Panc1 (cell line): Measurements from ENCODE around the gene ELF4. TPM values are rescaled to one million over a fixed set of nuclear protein-coding genes. Genes with fewer than 3 reads are reported as not detected.

Experiments
- ATAC-seq: fragments of 200-7000 bp; cut with Tn5 transposase; 2 replicates; pipeline ENCODE4 v1.9.1; 2020; ENCODE audit warnings: mild to moderate bottlenecking, moderate library complexity
- Bru-seq: library from RNA; stranded (reverse); fragments of 400-500 nt; gene quantifications from one replicate; lab custom pipeline; 2021; lab: Mats Ljungman, UMichigan
- BruChase-seq, 2 experiments: library from RNA; stranded (reverse); fragments of 400-500 nt; gene quantifications; one replicate each; lab custom pipeline; 2021; lab: Mats Ljungman, UMichigan
- BruUV-seq: library from RNA; stranded (reverse); fragments of 400-500 nt; replicated peaks from 2 replicates; lab custom pipeline; 2021; lab: Mats Ljungman, UMichigan
- CTCF ChIA-PET: fragments of 300-600 bp; sonication (Branson Sonifier 250); formaldehyde crosslinking; loops from one replicate; lab custom pipeline; 2022; ENCODE audit warnings: antibody characterized with exemption; lab: Charles Lee
- POLR2A ChIA-PET: fragments of 300-600 bp; sonication (Branson Sonifier 250); formaldehyde crosslinking; loops from one replicate; lab custom pipeline; 2022; ENCODE audit warnings: antibody characterized with exemption; lab: Charles Lee
- DNase-seq: peaks from one replicate; pipeline ENCODE4 v3.0.0-alpha.2; 2010; ENCODE audit warnings: low read depth, low spot score
- H3K27ac ChIP-seq: 2 replicates; pipeline ENCODE4 v1.5.1; 2011; ENCODE audit warnings: mild to moderate bottlenecking, low read length, inconsistent platforms
- H3K27me3 ChIP-seq: fragments of 200-500 bp; sonication (Bioruptor generic); 2 replicates; pipeline ENCODE4 v1.6.0; 2014; ENCODE audit warnings: low read length, inconsistent platforms; ENCODE audit not compliant: control insufficient read depth, insufficient read depth
- H3K36me3 ChIP-seq: fragments of 200-500 bp; sonication (Bioruptor generic); 2 replicates; pipeline ENCODE4 v1.5.1; 2014; ENCODE audit warnings: inconsistent platforms, mild to moderate bottlenecking, low read length, moderate library complexity; ENCODE audit not compliant: control insufficient read depth, insufficient read depth
- H3K4me1 ChIP-seq: 2 replicates; pipeline ENCODE4 v1.5.1; 2011; ENCODE audit warnings: inconsistent platforms, mild to moderate bottlenecking, low read length, moderate library complexity; ENCODE audit not compliant: control insufficient read depth, insufficient read depth
- H3K4me3 ChIP-seq, 2 experiments: 2 replicates each; pipeline ENCODE4 v1.5.1; 2011 to 2012; ENCODE audit warnings: low read depth in 2 of 2, low read length in 2 of 2, mild to moderate bottlenecking in 2 of 2, inconsistent platforms in 1 of 2, moderate library complexity in 1 of 2
- H3K9me3 ChIP-seq: fragments of 200-500 bp; sonication (Bioruptor generic); 2 replicates; pipeline ENCODE4 v1.5.1; 2014; ENCODE audit warnings: low read depth, mild to moderate bottlenecking, inconsistent platforms, low read length, moderate library complexity; ENCODE audit not compliant: control insufficient read depth, insufficient read depth
- CTCF ChIP-seq: fragments of 450-650 bp; IDR thresholded peaks from 2 replicates; pipeline ENCODE4 v1.5.1; 2017; ENCODE audit warnings: mild to moderate bottlenecking
- POLR2AphosphoS5 ChIP-seq: IDR thresholded peaks from 2 replicates; pipeline ENCODE4 v1.6.1; 2012; ENCODE audit warnings: mild to moderate bottlenecking, low read depth, low read length, moderate library complexity
- REST ChIP-seq, 2 experiments: IDR thresholded peaks; 2 replicates each; pipeline ENCODE4 v1.6.1; 2011 to 2012; ENCODE audit warnings: low read depth in 2 of 2, control low read depth in 1 of 2, low read length in 1 of 2, mild to moderate bottlenecking in 1 of 2, moderate library complexity in 1 of 2; ENCODE audit not compliant: insufficient read depth in 1 of 2
- SIN3A ChIP-seq: IDR thresholded peaks from 2 replicates; pipeline ENCODE4 v1.6.1; 2012; ENCODE audit warnings: low read depth, mild to moderate bottlenecking, low read length, moderate library complexity, borderline replicate concordance; ENCODE audit not compliant: insufficient read depth
- TCF7L2 ChIP-seq: IDR thresholded peaks from 2 replicates; pipeline ENCODE4 v1.6.1; 2011; ENCODE audit warnings: mild to moderate bottlenecking, low read depth, low read length, inconsistent platforms
- in situ Hi-C: cut with HindIII; loops from 2 replicates; pipeline ENCODE4 v1.10.0; 2016; ENCODE audit warnings: low sequenced_read_pairs, low pct_unique_long_range_greater_than_20kb
- intact Hi-C: fragments of 100-400 bp; cut with micrococcal nuclease; formaldehyde crosslinking; loops from one replicate; pipeline ENCODE4 v1.10.0; 2022; ENCODE audit not compliant: unreplicated experiment
- long read RNA-seq: library from polyadenylated mRNA; unstranded; transcript quantifications from one replicate; pipeline ENCODE4 v2.0.0, GENCODE V29; 2021; ENCODE audit not compliant: unreplicated experiment
- polyA plus RNA-seq: library from polyadenylated mRNA; unstranded; fragments of >200 nt; gene quantifications from one replicate; pipeline ENCODE4 v1.2.1, GENCODE V29; 2012; ENCODE audit warnings: missing spikeins; ENCODE audit not compliant: insufficient read length
- total RNA-seq: library from RNA; stranded (reverse); gene quantifications from one replicate; pipeline ENCODE4 v1.2.1, GENCODE V29; 2021; ENCODE audit not compliant: unreplicated experiment

ELF4 gene
- total RNA-seq (48.0 TPM), Bru-seq, nascent RNA (percentile 80 among the genes with signal in this experiment), BruChase-seq, experiment 1, labeled RNA remaining after a 2-hour chase (percentile 84 among the genes with signal in this experiment), BruChase-seq, experiment 2, labeled RNA remaining after a 6-hour chase (percentile 87 among the genes with signal in this experiment)
- 28.7 TPM for polyA plus RNA-seq
- long read RNA-seq, full-length matches to known transcripts, result 12 of 76 reads
- long read RNA-seq, partial matches to known transcripts, result 20 of 76 reads
- long read RNA-seq, other reads (novel, unspliced or antisense), result 44 of 76 reads

- in situ Hi-C loops, result no loop called here
- no peaks in the 10 kb centered on the region for H3K36me3 ChIP-seq
- H3K4me3 ChIP-seq, result peak within 1 kb of the TSS; percentile 67 to 77
- ChIA-PET POLR2A (interaction anchor here (0.5 kb wide), 1 partner anchor 34 kb away, joined by 5 read pairs; no protein-coding TSS in a partner anchor), CTCF (interaction anchor here (0.9 kb wide), 1 partner anchor 31 kb away, joined by 3 read pairs; no protein-coding TSS in a partner anchor)
- no peaks in the 10 kb centered on the region for H3K27me3 ChIP-seq
- intact Hi-C loops, result no loop called here
- no peak for DNase-seq
- no peaks in the 10 kb centered on the region for H3K9me3 ChIP-seq
- peaks cover 56% of the 10 kb centered on the region for H3K4me1 ChIP-seq
- TF ChIP-seq CTCF, result no peak
- 0 out of 2 replicates have a peak, but pooled peaks have one; percentile 15 for TF ChIP-seq POLR2AphosphoS5
- BruUV-seq, result no TSS peak
- ATAC-seq, result peak; percentile 69
- H3K27ac ChIP-seq, result peak within 1 kb of the TSS; percentile 90
These were observed at the start of gene ELF4 for GRCh38 chrX:130110379-130111219. TSS of gene ELF4 (minus strand) at chrX:130110497. CDS start at chrX:130081330, 29,167 bp downstream.

GRCh38 chrX:130159776-130160175 is 49.5 kb upstream of the ELF4 start:
- BruUV-seq, result no TSS peak
- in situ Hi-C loops, result no loop called here
- H3K9me3 ChIP-seq, result no peaks in the 10 kb centered on the region
- intact Hi-C loops, result no loop called here
- POLR2A ChIA-PET, result interaction anchor here (0.6 kb wide), 2 partner anchors 26 to 99 kb away, joined by 4 to 5 read pairs; no protein-coding TSS in a partner anchor
- no peaks in the 10 kb centered on the region for H3K27me3 ChIP-seq
- CTCF ChIA-PET, result interaction anchor here (0.6 kb wide), 1 partner anchor 91 kb away, joined by 3 read pairs; no protein-coding TSS in a partner anchor
- ATAC-seq (no peak), DNase-seq (no peak)
- TF ChIP-seq SIN3A (no peak), REST (IDR thresholded peaks at IDR 0.05; ENCODE audit: insufficient read depth in 1 of 2, low read depth in 2 of 2, low read length in 1 of 2) (no peak), TCF7L2 (no peak), CTCF (no peak), POLR2AphosphoS5 (no peak)
- peaks cover 17% of the 10 kb centered on the region for H3K4me1 ChIP-seq
- H3K27ac ChIP-seq, result no peak overlapping the region
- H3K4me3 ChIP-seq, result no peak overlapping the region
- peaks cover 14% of the 10 kb centered on the region; the same call in 1 of the 2 replicates for H3K36me3 ChIP-seq
